GM18861 (cell line): ENCODE measurements around the gene IGBP1.
"Not testable (repeated sequence)": the region's sequence is repeated elsewhere in the genome, so short reads cannot be mapped to it uniquely, and the experiment has no call there.

Experiments used
- ATAC-seq: cut with Tn5 transposase; IDR thresholded peaks from one replicate; pipeline ENCODE4 v1.9.1; 2021; ENCODE audit not compliant: unreplicated experiment

IGBP1 gene

DNA sequence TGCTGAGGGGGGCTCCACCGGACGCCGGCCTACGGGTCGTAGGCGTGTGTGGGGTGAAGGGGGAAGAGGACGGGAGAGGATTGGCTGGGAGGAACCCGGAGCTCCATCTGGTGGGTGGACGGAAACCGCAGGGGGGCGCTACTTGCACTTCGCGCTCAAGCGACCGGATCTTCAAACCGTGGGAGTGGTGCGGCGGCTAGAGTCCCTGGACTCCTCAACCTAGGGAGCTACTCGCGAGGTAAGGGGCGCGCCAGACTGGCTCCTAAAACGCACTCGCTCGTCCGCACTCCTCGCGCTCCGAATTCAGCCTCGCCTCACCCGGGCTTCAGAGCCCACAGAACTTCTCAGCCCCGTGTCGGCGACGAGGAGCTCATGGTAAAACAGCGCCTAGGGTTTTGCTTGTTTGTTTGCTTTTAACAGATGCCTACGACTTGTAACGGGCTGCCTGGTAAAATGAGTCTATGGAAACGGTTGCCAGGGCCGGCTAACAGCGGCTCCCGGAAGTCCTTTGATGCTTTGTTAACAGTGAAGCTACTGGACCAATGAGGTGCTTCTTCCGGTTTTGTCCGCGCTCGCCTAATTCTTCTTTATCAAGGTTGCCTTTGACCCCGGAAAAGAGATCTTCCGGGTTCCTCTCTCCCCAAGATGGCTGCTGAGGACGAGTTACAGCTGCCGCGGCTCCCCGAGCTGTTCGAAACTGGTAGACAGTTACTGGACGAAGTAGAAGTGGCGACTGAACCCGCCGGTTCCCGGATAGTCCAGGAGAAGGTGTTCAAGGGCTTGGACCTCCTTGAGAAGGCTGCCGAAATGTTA lies at the start of gene IGBP1:
TSS of gene IGBP1 (plus strand) at position 145 of the 813 bp plus-strand sequence. CDS start at position 646, 501 bp downstream.
- peak; percentile 82 for ATAC-seq

DNA sequence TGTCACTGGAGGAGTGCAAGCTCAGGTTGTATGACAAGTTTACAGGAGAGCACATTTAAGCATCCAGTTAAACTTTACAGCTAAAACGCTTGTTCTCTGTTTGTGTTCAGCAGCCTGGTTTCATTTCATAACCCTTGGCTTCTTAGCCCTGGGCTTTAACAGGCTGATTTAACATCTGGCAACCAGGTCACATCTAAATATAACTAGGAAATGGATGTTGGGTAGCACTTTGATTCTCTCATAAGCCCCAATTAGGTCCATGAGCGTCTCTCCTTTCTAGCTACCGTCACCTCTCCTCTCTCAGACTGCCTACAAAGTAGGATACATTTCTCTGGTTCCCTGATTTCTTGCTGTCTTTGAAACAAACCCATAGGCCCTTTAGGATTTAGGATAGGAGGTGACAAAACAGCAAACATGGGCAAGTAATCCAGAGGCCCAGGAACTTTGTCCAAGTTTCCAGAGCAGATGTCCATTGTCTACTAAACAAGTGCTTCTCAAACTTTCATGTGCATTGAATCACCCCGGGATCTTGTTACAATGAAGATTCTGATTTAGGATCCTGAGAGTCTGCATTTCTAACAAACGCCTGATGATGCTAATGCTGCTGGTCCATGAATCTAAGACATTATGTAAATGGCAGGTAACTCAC lies 48.5 kb upstream of the IGBP1 start:
- no peak for ATAC-seq

DNA sequence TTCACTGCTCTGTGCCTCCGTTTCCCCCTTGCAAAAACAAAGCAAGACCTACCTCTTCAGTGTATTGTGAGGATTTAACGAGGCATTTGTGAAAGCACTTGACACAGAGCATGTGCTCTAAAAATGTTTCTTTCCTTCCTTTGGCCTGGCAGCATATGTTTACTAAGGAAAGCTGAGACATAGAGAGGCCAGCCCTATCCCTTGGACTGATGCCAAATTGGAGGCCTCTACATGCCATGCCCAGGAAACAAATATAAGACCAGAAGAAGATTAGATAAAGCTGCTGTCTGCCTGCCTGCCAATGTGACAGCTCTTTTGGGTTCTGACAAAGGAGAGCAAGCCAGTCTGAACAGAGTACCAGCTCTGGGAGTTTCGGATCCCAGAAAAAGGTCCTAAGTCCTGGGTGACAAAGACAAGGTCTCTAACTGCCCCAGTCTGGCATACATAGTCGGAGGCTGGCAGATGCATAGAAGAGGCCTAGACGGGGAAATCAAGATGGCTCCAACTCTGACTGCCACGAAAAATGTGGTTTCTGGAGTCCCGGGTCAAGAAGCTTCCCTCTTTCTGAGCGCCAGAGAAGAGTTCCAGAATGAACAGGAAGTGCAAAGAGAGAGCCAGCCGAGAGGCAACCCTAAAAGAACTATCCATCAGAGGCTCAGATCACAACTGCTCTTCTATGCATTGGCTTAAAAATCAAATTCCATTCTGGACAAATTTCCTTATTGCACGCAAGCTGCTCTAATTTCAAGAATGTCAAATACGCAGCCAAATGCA lies 45.2 kb upstream of the IGBP1 start:
- no peak for ATAC-seq

DNA sequence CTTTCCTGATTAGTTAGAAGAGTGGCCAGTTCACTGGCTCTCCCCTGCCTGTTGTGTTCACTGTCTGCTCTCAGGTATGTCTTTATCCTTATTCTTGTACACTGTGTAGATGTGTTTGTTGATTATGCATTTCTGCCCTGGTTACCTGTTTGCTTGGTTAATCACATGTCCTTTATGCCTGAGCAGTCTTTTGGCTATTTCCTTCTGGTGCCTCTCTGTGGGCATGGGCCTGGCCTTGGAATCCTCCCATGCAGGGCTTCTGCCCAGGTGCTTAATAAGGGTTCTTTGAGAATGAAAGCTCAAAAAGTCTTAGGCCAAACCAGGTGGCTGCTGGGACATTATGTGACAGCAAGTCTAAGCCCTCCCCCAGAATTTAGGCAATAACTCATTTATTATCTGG lies 44.5 kb upstream of the IGBP1 start:
- ATAC-seq: no peak

DNA sequence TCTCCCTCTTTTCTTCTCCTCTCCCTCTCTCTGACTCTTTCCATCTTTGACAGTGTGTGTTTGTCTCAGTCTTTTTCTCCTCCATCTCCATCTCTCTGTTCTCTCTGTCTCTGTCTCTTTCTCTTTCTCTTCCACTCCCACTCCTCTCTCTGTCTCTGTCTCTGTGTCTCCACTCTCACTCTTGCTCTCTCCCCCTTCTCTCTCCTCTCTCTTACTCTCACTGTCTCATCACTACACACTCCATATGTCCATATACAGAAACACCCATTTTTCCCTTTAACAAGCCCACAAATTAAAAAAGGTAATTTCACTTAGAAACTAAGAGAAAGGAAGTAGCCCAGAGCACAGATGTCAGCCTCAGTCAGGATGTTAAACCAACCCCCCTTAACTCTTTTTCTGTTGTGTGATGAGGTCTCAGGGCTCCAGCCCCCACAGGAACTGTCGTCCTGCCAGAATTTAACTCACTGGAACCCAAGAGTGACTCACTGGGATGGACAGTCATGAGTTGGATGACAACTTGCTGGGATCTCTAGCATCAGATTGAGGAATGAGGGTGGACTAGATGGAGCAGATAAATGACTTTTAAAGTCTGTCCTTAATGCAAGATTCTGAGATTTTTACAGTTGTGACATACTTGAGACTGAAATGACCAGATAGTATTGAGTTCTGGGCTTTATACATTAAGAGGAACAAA lies 43.5 kb upstream of the IGBP1 start:
- ATAC-seq: no peak

DNA sequence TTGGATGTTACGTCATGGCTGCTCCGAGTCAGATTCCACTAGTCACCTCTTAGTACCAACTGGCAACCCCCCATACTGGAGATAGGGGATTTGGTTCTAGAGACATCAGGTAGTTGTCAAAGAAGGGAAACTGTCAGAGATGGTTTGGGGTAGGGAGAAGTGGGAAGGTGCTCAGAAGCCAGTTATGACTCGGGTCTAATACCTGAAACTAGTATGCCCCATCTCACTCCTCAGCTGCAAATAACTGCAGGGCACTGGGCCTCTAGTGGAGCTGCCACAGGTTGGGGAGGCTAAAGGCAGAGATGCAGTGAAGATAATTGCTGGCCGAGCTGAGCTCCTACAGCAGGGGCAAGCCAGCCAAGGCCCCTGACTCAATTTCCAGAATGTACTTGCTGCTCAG lies 41.0 kb upstream of the IGBP1 start:
- no peak for ATAC-seq

DNA sequence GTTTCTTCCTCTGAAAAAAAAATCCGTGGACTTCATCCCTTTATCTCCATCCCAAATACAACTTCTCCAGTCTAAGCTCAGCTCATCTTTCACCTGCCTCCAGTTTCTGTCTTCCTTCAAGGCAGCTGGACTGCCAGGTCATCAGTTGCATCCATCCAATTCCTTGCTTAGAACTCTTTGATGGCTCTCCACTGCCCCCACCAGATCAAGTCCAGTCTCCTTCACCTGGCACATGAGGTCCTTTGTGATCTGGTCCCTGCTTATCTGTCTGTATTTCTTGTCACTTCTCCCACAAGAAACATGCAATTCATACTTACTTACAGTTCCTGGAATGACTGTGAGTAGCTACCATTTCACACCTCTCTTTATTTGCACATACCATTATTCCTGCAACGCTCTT lies 37.2 kb upstream of the IGBP1 start:
- no peak for ATAC-seq

DNA sequence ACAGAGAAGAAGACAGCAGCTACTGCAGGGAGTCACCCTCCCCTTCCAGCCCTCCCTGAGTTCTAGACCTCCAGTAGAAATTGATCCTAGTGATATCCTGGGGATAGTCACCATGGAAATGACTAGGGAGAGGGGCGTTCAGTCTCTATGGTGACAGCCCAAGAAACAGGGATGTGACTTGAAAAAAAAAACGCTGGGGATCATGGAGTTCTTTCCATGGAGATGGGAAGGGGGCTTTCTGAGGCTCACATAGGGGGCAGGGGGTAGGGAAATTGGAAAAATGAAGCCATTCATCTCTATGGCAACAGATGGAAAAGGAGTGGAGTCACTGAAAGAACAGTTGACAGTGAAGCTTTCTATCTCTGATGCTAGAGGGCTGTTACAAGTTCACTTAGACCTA lies 28.0 kb upstream of the IGBP1 start:
- ATAC-seq: no peak

DNA sequence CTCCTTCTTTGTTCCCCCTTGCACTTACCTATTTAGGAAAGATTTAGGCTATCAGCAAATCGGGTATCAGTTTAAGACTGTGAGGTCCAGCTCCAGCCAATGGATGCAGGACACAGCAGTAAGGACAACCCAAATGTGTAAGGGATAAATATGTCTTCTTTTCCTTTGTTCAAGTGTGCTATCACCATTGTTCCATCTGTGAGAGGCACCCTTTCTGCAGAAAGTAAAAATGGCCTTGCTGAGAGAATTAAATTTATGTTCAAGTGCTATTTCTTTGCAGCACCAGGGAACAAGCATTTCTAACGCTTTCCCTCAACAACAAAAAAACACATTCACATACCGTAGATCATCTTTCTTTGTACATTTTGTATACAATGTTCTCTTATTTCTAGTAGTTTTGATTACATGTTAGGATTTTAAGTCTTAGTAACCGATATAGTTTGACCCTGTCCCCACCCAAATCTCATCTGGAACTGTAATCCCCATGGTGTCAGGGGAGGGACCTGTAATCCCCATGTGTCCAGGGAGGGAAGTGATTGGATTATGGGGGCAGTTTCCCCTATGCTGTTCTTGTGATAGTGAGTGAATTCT lies 21.7 kb upstream of the IGBP1 start:
- not testable (repeated sequence) for ATAC-seq

DNA sequence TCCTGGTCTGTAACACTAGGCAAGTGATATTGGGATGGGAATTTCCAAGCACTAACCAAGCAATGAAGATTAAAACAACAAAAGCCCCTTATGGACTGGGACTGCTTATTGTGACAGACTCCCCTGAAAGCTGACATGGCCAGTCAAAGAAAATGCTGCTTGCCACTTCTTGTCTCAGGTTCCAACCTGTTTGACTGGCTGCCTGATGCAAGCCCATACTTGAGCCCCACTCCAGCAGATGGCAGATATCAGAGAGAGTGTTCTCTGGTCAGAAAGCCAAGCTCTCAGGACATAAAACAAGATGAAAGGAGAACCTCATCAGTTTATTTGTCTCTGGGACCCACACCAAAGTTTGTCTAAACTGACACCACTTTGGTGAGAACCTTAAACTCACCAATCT lies 15.5 kb upstream of the IGBP1 start:
- ATAC-seq: no peak

DNA sequence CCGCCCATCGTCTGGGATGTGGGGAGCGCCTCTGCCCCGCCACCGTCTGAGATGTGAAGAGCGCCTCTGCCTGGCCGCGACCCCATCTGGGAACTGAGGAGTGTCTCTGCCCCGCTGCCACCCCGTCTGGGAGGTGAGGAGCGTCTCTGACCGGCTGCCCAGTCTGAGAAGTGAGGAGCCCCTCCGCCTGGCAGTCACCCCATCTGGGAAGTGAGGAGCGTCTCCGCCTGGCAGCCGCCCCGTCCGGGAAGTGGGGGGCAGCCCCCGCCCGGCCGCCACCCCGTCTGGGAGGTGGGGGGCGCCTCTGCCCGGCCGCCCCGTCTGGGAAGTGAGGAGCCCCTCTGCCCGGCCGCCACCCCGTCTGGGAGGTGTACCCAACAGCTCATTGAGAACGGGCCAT lies 10.2 kb upstream of the IGBP1 start:
- not testable (repeated sequence) for ATAC-seq

DNA sequence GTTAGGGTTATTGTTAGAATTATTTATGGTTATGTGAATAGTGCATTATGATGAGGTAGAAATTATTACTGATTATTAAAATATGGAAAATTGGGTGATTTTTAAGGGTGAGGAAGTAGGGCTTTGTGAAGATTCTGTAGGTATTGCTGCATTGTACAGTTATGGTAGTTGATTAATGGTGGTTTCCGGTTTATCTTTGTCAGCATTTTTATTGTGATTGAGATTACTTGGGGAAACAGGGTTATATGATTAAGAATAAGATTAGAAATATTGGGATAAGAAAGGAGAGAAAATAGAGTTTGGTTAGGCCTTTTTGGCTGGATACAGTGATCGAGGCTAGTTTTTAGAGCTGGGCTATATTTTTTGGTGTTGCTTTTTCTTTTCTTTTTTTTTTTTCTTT lies 8.6 kb upstream of the IGBP1 start:
- no peak for ATAC-seq

DNA sequence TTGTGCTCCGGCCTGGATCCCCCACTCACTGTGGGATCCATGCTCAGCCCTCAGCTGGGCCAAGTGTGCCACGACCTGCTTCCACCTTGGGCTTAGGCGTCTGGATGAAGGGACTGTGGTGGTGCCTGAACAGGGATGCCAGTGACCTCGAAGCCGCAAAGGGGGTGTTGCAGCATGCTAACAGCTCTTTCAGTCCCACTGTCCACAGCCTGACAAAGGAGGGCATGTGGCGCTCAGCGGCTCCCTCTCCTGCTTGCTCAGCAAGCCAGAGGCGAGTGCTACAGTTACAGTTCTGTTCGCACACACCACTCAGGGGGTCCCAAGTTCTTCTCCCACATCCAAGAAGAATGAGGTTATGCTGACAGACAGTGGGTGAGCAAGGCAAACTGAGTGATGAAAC lies 5.2 kb upstream of the IGBP1 start:
- ATAC-seq: no peak

DNA sequence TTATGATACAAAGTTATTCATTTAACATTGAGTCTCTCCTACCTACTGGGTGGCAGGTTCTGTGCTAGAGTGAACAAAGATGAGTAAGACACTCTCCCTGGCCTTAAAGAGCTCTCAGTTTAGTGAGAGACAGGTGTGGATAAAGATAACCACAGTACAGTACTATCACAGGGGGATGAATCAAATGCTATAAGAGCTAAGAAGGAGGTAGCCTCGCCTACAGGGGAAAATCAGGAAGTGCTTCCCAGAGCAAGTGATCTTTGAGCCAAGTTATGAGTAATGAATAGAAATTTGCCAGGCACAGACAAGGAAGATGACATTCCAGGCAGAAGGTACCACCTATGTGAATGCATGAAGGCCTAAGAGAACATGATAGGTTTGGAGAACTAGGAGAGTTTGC lies 3.4 kb upstream of the IGBP1 start:
- ATAC-seq: no peak

DNA sequence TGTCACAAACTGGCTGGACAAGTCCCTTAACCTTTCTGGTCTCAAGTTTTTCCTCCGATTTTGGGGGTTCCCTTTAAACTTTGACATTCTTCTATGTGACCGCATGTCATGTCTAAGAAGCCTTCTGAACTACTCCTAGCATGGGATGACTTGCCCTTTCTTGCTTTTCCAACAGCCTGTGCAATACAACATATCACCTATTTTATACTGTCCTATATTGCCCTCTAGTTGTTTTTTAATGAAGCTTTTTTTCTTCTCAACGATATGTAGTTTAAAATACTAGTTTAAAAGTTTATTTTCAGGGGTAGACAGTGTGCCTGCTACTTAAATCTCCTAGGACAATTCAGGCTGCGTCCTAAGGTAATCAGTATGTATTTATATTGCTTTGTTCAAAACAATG lies 1.0 kb upstream of the IGBP1 start:
- ATAC-seq: no peak

DNA sequence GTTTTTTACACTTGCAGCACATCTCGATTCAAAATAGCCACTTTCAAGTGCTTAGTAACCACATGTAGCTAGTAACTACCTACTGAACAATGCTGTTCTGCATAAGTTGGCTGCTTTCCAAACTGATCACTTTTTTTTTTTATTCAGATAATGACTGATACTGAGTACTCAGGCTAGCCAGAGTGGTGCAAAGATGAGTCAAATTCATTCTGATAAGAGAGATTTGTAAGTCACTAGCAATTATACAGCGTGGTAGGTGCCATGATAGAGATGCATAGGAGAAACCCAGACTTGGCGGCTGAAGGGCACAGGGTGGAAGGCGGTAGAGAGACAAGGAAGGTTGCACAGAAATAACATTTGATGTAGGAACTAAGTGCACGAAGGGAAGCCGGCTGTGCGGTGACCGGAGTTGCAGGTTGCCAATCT lies 357 bp upstream of the IGBP1 start:
- no peak for ATAC-seq

DNA sequence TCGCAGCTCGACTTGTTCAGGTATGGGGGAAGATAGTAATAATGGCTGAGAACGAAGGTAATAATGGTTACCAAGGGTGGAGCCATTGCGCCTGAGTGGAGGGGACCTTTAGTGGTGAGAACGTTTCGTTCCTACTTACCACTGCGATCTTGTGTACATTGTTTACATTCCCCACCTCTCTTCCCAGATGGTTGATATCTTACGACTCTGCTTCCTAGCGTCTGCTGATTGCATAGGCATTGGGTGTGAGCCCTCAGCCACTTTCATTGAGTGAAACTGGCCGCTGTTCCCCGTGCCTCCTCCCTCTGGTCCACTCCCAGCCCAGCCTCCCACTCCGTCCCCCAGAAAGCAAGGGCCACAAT lies 850 bp downstream of the IGBP1 start:
- no peak for ATAC-seq

DNA sequence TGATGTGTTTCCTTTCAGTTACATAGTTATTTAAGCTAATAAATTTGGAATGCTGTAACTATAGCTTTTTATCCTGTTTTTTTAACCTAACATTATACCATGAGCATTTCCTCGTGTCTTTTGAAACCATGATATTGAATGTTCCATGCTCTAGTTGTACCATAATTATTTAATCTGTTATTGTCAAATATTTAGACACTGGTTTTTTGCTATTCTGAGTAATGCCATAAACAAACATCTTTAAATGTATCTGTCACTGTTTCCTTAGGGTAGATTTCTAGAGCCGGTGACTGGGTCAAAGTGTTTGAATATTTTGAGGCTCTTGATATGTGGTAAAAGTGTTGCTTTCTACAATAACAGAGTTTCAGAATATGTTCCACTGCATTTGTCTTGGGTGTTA lies 5.4 kb downstream of the IGBP1 start:
- ATAC-seq: no peak

DNA sequence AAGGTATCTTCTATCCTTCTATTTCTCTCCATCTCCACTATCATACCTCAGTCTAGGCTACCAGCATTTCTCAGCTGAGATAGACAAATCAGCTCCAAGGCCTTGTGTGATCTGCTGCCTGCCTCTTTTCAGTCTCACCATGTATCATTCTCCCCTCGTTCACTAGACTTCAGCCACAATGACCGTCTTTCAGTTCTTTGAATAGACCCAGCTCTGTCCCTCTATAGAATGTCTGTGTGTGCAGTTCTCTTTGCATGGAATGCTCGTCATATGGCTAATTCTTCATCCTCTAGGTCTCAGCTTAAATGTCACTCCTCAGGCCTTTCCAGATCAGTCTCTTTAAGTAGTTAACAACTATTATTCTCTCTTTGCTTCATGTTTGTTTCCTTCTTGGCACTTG lies 6.5 kb downstream of the IGBP1 start:
- no peak for ATAC-seq

DNA sequence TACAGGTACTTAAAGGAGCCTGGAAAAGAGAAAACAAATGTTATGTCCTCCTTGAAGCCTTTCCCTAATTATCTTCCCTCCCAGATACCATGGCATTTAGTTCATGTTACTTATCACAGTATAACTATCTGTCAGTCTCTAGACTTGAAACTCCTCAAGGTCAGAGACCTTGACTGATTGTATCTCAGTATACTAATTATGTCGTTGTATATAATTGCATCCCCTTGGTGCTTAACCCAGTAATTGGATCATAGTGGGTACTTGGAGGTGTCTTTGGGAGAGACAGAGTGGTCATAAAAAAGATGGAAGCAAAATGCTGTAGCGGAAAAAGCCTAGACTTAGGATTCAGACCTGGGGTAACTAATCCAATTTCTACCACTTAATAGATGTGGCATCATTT lies 8.1 kb downstream of the IGBP1 start:
- no peak for ATAC-seq
